HG03460 (cell line): ENCODE results near the gene MAGEA6.
"Not testable (repeated sequence)": the region's sequence is repeated elsewhere in the genome, so short reads cannot be mapped to it uniquely, and the experiment has no call there.

Source experiments
- ATAC-seq: cut with Tn5 transposase; IDR thresholded peaks from one replicate; pipeline ENCODE4 v1.9.1; 2021; ENCODE audit not compliant: unreplicated experiment

Gene MAGEA6

GRCh38 chrX:152769549-152770289, at the start of gene MAGEA6:
Gene MAGEA6, minus strand, starts transcription at chrX:152769689. Its CDS starts 2,039 bp downstream, at chrX:152767650.
- not testable (repeated sequence) for ATAC-seq

GRCh38 chrX:152819266-152819665, 49.8 kb upstream of the MAGEA6 start:
- no peak for ATAC-seq

- no peak for ATAC-seq
Observed at GRCh38 chrX:152818356-152818755, 48.9 kb upstream of the MAGEA6 start.

GRCh38 chrX:152817078-152817764, 47.7 kb upstream of the MAGEA6 start:
- ATAC-seq: no peak

- no peak for ATAC-seq
Observed at GRCh38 chrX:152814048-152814447, 44.6 kb upstream of the MAGEA6 start.

- ATAC-seq: no peak
Observed at GRCh38 chrX:152813206-152813605, 43.7 kb upstream of the MAGEA6 start.

- ATAC-seq: no peak
Observed at GRCh38 chrX:152810403-152810802, 40.9 kb upstream of the MAGEA6 start.

- no peak for ATAC-seq
Observed at GRCh38 chrX:152806035-152806434, 36.5 kb upstream of the MAGEA6 start.

GRCh38 chrX:152798945-152799344, 29.5 kb upstream of the MAGEA6 start:
- no peak for ATAC-seq

- ATAC-seq: not testable (repeated sequence)
Observed at GRCh38 chrX:152787062-152787461, 17.6 kb upstream of the MAGEA6 start.

GRCh38 chrX:152766562-152766961, 2.9 kb downstream of the MAGEA6 start:
- ATAC-seq: not testable (repeated sequence)

- ATAC-seq: not testable (repeated sequence)
Observed at GRCh38 chrX:152761582-152761981, 7.9 kb downstream of the MAGEA6 start.

GRCh38 chrX:152759544-152759943, 9.9 kb downstream of the MAGEA6 start:
- not testable (repeated sequence) for ATAC-seq

- not testable (repeated sequence) for ATAC-seq
Observed at GRCh38 chrX:152758918-152759317, 10.6 kb downstream of the MAGEA6 start, which contains the start of gene CSAG3. Gene CSAG3, plus strand, starts transcription at chrX:152759218.

GRCh38 chrX:152754871-152755270, 14.6 kb downstream of the MAGEA6 start:
- not testable (repeated sequence) for ATAC-seq

GRCh38 chrX:152753686-152754650, 15.5 kb downstream of the MAGEA6 start, which contains the start of gene MAGEA2:
Gene MAGEA2, minus strand, starts transcription at chrX:152753842. Its CDS starts 2,479 bp downstream, at chrX:152751363.
- not testable (repeated sequence) for ATAC-seq

GRCh38 chrX:152738560-152738959, 30.9 kb downstream of the MAGEA6 start:
- no peak for ATAC-seq

GRCh38 chrX:152736528-152736927, 33.0 kb downstream of the MAGEA6 start:
- ATAC-seq: not testable (repeated sequence)

- no peak for ATAC-seq
Observed at GRCh38 chrX:152735860-152736511, 33.5 kb downstream of the MAGEA6 start.

- ATAC-seq: no peak
Observed at GRCh38 chrX:152735101-152735500, 34.4 kb downstream of the MAGEA6 start.
